Measurements from ENCODE around the gene MAP1LC3A. TPM values are rescaled to one million over a fixed set of nuclear protein-coding genes. Genes with fewer than 3 reads are reported as not detected.

Gene MAP1LC3A
- total RNA-seq, 1 donor from 2014 or later: 33.6 TPM

GRCh38 chr20:34586488-34587163 lies 28.1 kb downstream of the MAP1LC3A start:
- Mint-ChIP-seq H3K36me3 (ENCODE audit: low read depth, unreplicated experiment) (no peaks in the 10 kb centered on the region), H3K9me3 (ENCODE audit: unreplicated experiment) (no peaks in the 10 kb centered on the region), H3K27me3 (ENCODE audit: unreplicated experiment) (peaks cover 2% of the 10 kb centered on the region), H3K4me3 (ENCODE audit: unreplicated experiment) (no peak overlapping the region), H3K4me1 (ENCODE audit: unreplicated experiment) (peaks cover 6% of the 10 kb centered on the region), H3K27ac (ENCODE audit: unreplicated experiment) (no peak overlapping the region)
- no peak for TF ChIP-seq CTCF (IDR thresholded peaks at IDR 0.05; ENCODE audit: unreplicated experiment)
- DNase-seq (ENCODE audit: low spot score): no peak

- DNase-seq (ENCODE audit: low spot score): no peak
- no peak overlapping the region for H3K27ac Mint-ChIP-seq (ENCODE audit: unreplicated experiment)
- TF ChIP-seq CTCF (IDR thresholded peaks at IDR 0.05; ENCODE audit: unreplicated experiment): no peak
- H3K4me1 Mint-ChIP-seq (ENCODE audit: unreplicated experiment): no peaks in the 10 kb centered on the region
- no peaks in the 10 kb centered on the region for H3K36me3 Mint-ChIP-seq (ENCODE audit: low read depth, unreplicated experiment)
- H3K9me3 Mint-ChIP-seq (ENCODE audit: unreplicated experiment): no peaks in the 10 kb centered on the region
- H3K4me3 Mint-ChIP-seq (ENCODE audit: unreplicated experiment): no peak overlapping the region
- H3K27me3 Mint-ChIP-seq (ENCODE audit: unreplicated experiment): no peaks in the 10 kb centered on the region
Measured at GRCh38 chr20:34595377-34596184, 37.1 kb downstream of the MAP1LC3A start.

- Mint-ChIP-seq H3K36me3 (ENCODE audit: low read depth, unreplicated experiment) (no peaks in the 10 kb centered on the region), H3K27me3 (ENCODE audit: unreplicated experiment) (no peaks in the 10 kb centered on the region), H3K4me3 (ENCODE audit: unreplicated experiment) (no peak overlapping the region), H3K4me1 (ENCODE audit: unreplicated experiment) (no peaks in the 10 kb centered on the region), H3K27ac (ENCODE audit: unreplicated experiment) (no peak overlapping the region), H3K9me3 (ENCODE audit: unreplicated experiment) (no peaks in the 10 kb centered on the region)
- no peak for TF ChIP-seq CTCF (IDR thresholded peaks at IDR 0.05; ENCODE audit: unreplicated experiment)
- no peak for DNase-seq (ENCODE audit: low spot score)
Measured at GRCh38 chr20:34600892-34601653, 42.6 kb downstream of the MAP1LC3A start.

- TF ChIP-seq CTCF (IDR thresholded peaks at IDR 0.05; ENCODE audit: unreplicated experiment): no peak
Measured at GRCh38 chr20:34604980-34605788, 46.7 kb downstream of the MAP1LC3A start.

More at GRCh38 chr20:34604980-34605788, 46.7 kb downstream of the MAP1LC3A start:
- DNase-seq (ENCODE audit: low spot score): no peak
- no peaks in the 10 kb centered on the region for H3K36me3 Mint-ChIP-seq (ENCODE audit: low read depth, unreplicated experiment)
- no peaks in the 10 kb centered on the region for H3K27me3 Mint-ChIP-seq (ENCODE audit: unreplicated experiment)
- no peaks in the 10 kb centered on the region for H3K9me3 Mint-ChIP-seq (ENCODE audit: unreplicated experiment)
- H3K27ac Mint-ChIP-seq (ENCODE audit: unreplicated experiment): no peak overlapping the region
- peaks cover 7% of the 10 kb centered on the region for H3K4me1 Mint-ChIP-seq (ENCODE audit: unreplicated experiment)
- H3K4me3 Mint-ChIP-seq (ENCODE audit: unreplicated experiment): no peak overlapping the region
